ENCODE results near the gene TNIK.

- no peak for TF ChIP-seq CTCF (IDR thresholded peaks at IDR 0.05)
- no peak for TF ChIP-seq POLR2A (IDR thresholded peaks at IDR 0.05)
- no peak for TF ChIP-seq POLR2AphosphoS5 (IDR thresholded peaks at IDR 0.05)
These were observed 217.3 kb downstream of the TNIK start for GRCh38 chr3:171242951-171243350.

All from breast epithelium (tissue), 3 donors.